HEK293T (cell line): Measurements from ENCODE around the gene GCC2.

Source experiments
- ARNT ChIP-seq: fragments of 450-650 bp; IDR thresholded peaks from 2 replicates; pipeline ENCODE4 v1.6.1; 2017; ENCODE audit warnings: mild to moderate bottlenecking
- BHLHE40 ChIP-seq: fragments of 450-650 bp; IDR thresholded peaks from 2 replicates; pipeline ENCODE4 v1.6.1; 2016; ENCODE audit warnings: mild to moderate bottlenecking, moderate library complexity, borderline replicate concordance
- CTBP1 ChIP-seq: fragments of 450-650 bp; IDR thresholded peaks from 2 replicates; pipeline ENCODE4 v1.6.1; 2016; ENCODE audit warnings: borderline replicate concordance
- FOXK2 ChIP-seq: fragments of 450-650 bp; IDR thresholded peaks from 2 replicates; pipeline ENCODE4 v1.6.1; 2016; ENCODE audit warnings: mild to moderate bottlenecking
- FOXM1 ChIP-seq: fragments of 450-650 bp; IDR thresholded peaks from 2 replicates; pipeline ENCODE4 v1.6.1; 2017; ENCODE audit warnings: mild to moderate bottlenecking, borderline replicate concordance
- HDGF ChIP-seq: fragments of 450-650 bp; IDR thresholded peaks from 2 replicates; pipeline ENCODE4 v1.6.1; 2017; ENCODE audit warnings: antibody characterized with exemption, borderline replicate concordance
- L3MBTL2 ChIP-seq: fragments of 450-650 bp; conservative IDR thresholded peaks from 2 replicates; pipeline ENCODE4 v1.6.1; 2016; ENCODE audit warnings: mild to moderate bottlenecking
- LEF1 ChIP-seq: fragments of 450-650 bp; IDR thresholded peaks from 2 replicates; pipeline ENCODE4 v1.6.1; 2017; ENCODE audit warnings: mild to moderate bottlenecking, borderline replicate concordance
- PKNOX1 ChIP-seq: fragments of 450-650 bp; IDR thresholded peaks from 2 replicates; pipeline ENCODE4 v1.6.1; 2016
- SP1 ChIP-seq: fragments of 450-650 bp; IDR thresholded peaks from 2 replicates; pipeline ENCODE4 v1.6.1; 2017
- SUZ12 ChIP-seq: fragments of 450-650 bp; IDR thresholded peaks from 2 replicates; pipeline ENCODE4 v1.6.1; 2016; ENCODE audit warnings: mild to moderate bottlenecking
- ZNF384 ChIP-seq: fragments of 450-650 bp; IDR thresholded peaks from 2 replicates; pipeline ENCODE4 v1.6.1; 2016

GRCh38 chr2:108555572-108555971, 106.6 kb downstream of the GCC2 start:
- no peak for TF ChIP-seq FOXK2
- no peak for TF ChIP-seq FOXM1
- TF ChIP-seq BHLHE40: no peak
- TF ChIP-seq HDGF: no peak
- no peak for TF ChIP-seq ARNT
- no peak for TF ChIP-seq SUZ12
- TF ChIP-seq SP1: no peak
- TF ChIP-seq CTBP1: no peak
- no peak for TF ChIP-seq LEF1
- no peak for TF ChIP-seq ZNF384
- no peak for TF ChIP-seq PKNOX1
- no peak for TF ChIP-seq L3MBTL2
